Loucy (cell line): ENCODE measurements around the gene THAP4.

ENCODE experiments used
- EZH2phosphoT487 ChIP-seq: fragments of 200-600 bp; IDR thresholded peaks from 2 replicates; pipeline ENCODE4 v1.6.1; 2018; ENCODE audit warnings: antibody characterized with exemption, mild to moderate bottlenecking, moderate library complexity, borderline replicate concordance
- TF ChIP-seq, protein P1 (sequence below): fragments of 200-600 bp; sonication (generic); conservative IDR thresholded peaks from 2 replicates; pipeline ENCODE4 v1.5.1; 2014; ENCODE audit warnings: mild to moderate bottlenecking, antibody characterized with exemption, low read length

DNA sequence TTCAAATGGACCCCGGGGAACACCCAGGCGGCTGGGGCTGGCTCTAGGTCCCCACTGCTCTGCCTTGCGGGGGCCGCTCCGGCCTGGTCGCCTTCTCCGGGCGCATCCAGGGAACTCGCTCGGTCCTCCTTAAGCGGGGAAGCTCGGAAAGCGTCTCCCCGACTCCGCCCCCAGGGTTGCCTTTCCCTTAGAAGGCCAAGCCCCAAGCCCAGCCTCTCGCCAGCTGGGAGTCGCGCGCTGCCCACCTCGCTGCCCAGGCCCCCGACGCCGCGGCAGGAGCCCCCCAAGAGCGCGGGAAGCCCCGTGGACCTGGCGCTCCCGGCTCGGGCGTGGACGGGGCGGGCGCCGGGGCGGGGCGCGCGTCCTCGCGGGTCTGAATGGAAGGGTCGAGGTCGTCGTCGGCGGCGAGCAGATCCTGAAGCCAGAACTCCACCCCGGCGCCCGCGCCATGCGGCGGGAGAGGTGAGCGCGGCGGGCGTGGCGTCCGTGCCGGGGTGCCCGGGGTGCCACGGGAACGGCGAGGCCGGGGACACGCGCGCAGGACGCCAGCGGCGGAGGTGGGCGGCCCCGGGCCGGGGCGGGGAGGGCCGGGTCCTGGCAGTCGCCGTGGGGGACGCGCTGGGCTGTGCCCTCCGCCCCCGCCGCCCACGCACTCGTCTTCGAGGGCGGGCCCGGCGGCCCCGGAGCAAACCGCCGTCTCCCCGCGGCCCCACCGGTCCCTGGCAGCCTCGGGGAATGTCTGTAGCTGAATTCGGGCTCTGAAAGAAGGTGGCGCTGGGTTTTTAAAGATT, 78.2 kb downstream of the THAP4 start, which contains the start of gene BOK:
- TF ChIP-seq, protein P1, sequence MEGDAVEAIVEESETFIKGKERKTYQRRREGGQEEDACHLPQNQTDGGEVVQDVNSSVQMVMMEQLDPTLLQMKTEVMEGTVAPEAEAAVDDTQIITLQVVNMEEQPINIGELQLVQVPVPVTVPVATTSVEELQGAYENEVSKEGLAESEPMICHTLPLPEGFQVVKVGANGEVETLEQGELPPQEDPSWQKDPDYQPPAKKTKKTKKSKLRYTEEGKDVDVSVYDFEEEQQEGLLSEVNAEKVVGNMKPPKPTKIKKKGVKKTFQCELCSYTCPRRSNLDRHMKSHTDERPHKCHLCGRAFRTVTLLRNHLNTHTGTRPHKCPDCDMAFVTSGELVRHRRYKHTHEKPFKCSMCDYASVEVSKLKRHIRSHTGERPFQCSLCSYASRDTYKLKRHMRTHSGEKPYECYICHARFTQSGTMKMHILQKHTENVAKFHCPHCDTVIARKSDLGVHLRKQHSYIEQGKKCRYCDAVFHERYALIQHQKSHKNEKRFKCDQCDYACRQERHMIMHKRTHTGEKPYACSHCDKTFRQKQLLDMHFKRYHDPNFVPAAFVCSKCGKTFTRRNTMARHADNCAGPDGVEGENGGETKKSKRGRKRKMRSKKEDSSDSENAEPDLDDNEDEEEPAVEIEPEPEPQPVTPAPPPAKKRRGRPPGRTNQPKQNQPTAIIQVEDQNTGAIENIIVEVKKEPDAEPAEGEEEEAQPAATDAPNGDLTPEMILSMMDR = no peak
- TF ChIP-seq EZH2phosphoT487 = no peak
